Liver (tissue), 3 donors: Measurements from ENCODE around the gene UQCRC2.

Experiments used
- ATF3 ChIP-seq: IDR thresholded peaks from 2 replicates; pipeline ENCODE4 v1.6.1; 2016; ENCODE audit warnings: antibody characterized with exemption
- EGR1 ChIP-seq, 2 donors: IDR thresholded peaks; 2 replicates each; pipeline ENCODE4 v1.6.1; 2016 to 2018; ENCODE audit warnings: antibody characterized with exemption in 2 of 2, low read depth in 2 of 2
- HNF4G ChIP-seq: IDR thresholded peaks from 2 replicates; pipeline ENCODE4 v1.6.1; 2016; ENCODE audit warnings: antibody characterized with exemption
- JUND ChIP-seq, 2 donors: IDR thresholded peaks; 2 replicates each; pipeline ENCODE4 v1.6.1; 2016; ENCODE audit warnings: antibody characterized with exemption in 2 of 2
- RXRA ChIP-seq, 2 donors: IDR thresholded peaks; 2 replicates each; pipeline ENCODE4 v1.6.1; 2017 to 2018; ENCODE audit warnings: antibody characterized with exemption in 2 of 2, mild to moderate bottlenecking in 1 of 2
- TAF1 ChIP-seq: conservative IDR thresholded peaks from 2 replicates; pipeline ENCODE4 v1.6.1; 2016; ENCODE audit warnings: antibody characterized with exemption, mild to moderate bottlenecking
- ZBTB33 ChIP-seq: IDR thresholded peaks from 2 replicates; pipeline ENCODE4 v1.6.1; 2016; ENCODE audit warnings: antibody characterized with exemption
- TF ChIP-seq, protein P1 (sequence below): fragments of 150-350 bp; IDR thresholded peaks from 2 replicates; pipeline ENCODE4 v1.5.1; 2017; ENCODE audit warnings: improper control_type of control experiment, low read depth, low read length; ENCODE audit not compliant: missing input control
- TF ChIP-seq, protein P2 (sequence below): IDR thresholded peaks from 2 replicates; pipeline ENCODE4 v1.6.1; 2016; ENCODE audit warnings: antibody characterized with exemption, mild to moderate bottlenecking
- TF ChIP-seq, protein P3 (sequence below): IDR thresholded peaks from 2 replicates; pipeline ENCODE4 v1.6.1; 2016; ENCODE audit warnings: antibody characterized with exemption
- donor health status: healthy.
- donor health status: healthy.

DNA sequence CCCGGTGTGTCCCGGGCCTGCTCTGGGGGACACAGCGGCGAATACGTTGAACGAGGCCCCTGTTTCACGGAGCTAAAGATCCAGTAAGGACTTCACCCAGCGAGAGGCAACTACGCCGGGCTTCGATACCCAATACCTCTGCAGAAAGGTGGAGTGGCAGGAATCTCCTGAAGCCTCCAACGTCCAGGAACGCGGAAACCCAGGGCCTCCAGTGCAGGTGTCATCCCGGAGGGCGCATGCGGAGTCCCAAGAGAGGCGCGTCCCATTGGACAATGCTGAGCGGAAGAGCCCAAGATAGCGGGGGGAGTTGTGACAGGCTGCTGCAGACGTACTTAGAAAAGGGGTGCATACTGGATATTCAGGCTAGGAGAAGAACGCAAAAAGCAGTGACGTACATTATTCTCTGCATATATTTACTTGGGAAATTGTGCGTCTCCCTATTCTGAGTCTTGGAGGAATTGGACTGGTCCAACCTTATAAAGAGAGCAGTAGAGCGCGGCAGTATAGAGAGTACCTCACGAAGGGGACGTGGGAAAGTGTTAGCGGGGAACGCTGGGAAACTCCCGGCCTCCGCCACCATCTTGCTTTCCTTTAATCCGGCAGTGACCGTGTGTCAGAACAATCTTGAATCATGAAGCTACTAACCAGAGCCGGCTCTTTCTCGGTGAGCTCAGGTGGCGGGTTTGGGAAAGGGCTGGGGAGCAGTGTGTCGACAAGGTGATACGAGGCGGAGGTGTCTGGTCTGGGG, at the start of gene UQCRC2:
- peak in 1 of 2 donors; percentile 44 for TF ChIP-seq JUND (IDR thresholded peaks at IDR 0.05)
- peak; percentile 98 for TF ChIP-seq TAF1
- TF ChIP-seq, protein P1, sequence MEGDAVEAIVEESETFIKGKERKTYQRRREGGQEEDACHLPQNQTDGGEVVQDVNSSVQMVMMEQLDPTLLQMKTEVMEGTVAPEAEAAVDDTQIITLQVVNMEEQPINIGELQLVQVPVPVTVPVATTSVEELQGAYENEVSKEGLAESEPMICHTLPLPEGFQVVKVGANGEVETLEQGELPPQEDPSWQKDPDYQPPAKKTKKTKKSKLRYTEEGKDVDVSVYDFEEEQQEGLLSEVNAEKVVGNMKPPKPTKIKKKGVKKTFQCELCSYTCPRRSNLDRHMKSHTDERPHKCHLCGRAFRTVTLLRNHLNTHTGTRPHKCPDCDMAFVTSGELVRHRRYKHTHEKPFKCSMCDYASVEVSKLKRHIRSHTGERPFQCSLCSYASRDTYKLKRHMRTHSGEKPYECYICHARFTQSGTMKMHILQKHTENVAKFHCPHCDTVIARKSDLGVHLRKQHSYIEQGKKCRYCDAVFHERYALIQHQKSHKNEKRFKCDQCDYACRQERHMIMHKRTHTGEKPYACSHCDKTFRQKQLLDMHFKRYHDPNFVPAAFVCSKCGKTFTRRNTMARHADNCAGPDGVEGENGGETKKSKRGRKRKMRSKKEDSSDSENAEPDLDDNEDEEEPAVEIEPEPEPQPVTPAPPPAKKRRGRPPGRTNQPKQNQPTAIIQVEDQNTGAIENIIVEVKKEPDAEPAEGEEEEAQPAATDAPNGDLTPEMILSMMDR: no peak
- TF ChIP-seq, protein P2, sequence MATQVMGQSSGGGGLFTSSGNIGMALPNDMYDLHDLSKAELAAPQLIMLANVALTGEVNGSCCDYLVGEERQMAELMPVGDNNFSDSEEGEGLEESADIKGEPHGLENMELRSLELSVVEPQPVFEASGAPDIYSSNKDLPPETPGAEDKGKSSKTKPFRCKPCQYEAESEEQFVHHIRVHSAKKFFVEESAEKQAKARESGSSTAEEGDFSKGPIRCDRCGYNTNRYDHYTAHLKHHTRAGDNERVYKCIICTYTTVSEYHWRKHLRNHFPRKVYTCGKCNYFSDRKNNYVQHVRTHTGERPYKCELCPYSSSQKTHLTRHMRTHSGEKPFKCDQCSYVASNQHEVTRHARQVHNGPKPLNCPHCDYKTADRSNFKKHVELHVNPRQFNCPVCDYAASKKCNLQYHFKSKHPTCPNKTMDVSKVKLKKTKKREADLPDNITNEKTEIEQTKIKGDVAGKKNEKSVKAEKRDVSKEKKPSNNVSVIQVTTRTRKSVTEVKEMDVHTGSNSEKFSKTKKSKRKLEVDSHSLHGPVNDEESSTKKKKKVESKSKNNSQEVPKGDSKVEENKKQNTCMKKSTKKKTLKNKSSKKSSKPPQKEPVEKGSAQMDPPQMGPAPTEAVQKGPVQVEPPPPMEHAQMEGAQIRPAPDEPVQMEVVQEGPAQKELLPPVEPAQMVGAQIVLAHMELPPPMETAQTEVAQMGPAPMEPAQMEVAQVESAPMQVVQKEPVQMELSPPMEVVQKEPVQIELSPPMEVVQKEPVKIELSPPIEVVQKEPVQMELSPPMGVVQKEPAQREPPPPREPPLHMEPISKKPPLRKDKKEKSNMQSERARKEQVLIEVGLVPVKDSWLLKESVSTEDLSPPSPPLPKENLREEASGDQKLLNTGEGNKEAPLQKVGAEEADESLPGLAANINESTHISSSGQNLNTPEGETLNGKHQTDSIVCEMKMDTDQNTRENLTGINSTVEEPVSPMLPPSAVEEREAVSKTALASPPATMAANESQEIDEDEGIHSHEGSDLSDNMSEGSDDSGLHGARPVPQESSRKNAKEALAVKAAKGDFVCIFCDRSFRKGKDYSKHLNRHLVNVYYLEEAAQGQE: peak; percentile 91
- TF ChIP-seq, protein P3, sequence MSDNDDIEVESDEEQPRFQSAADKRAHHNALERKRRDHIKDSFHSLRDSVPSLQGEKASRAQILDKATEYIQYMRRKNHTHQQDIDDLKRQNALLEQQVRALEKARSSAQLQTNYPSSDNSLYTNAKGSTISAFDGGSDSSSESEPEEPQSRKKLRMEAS: peak; percentile 82
- no peak for TF ChIP-seq HNF4G
- no peak for TF ChIP-seq EGR1 (IDR thresholded peaks at IDR 0.05; ENCODE audit: low read depth in 2 of 2)
- no peak for TF ChIP-seq ATF3
- TF ChIP-seq ZBTB33: peak; percentile 81
- TF ChIP-seq RXRA (IDR thresholded peaks at IDR 0.05): peak; percentile 54 to 58
